Thyroid gland (tissue), 4 donors: ENCODE measurements around the gene PIK3CD. TPM values are rescaled to one million over a fixed set of nuclear protein-coding genes. Genes with fewer than 3 reads are reported as not detected.

Source experiments
- DNase-seq, 2 donors: peaks; one replicate each; pipeline ENCODE4 v3.0.0-alpha.2; 2019
- H3K27ac ChIP-seq, 3 donors: fragments of 200-600 bp; sonication (generic); 1 replicate in 2 of 3; 2 replicates in 1 of 3; pipeline ENCODE4 v1.5.1; 2016 to 2019; ENCODE audit warnings: mild to moderate bottlenecking in 1 of 3, moderate library complexity in 1 of 3
- H3K27me3 ChIP-seq: fragments of 200-600 bp; sonication (generic); one replicate; pipeline ENCODE4 v1.5.1; 2019
- H3K36me3 ChIP-seq, 2 donors: fragments of 200-600 bp; sonication (generic); one replicate each; pipeline ENCODE4 v1.5.1; 2016 to 2019
- H3K4me1 ChIP-seq, 2 donors: fragments of 200-600 bp; sonication (generic); one replicate each; pipeline ENCODE4 v1.5.1; 2017 to 2019
- H3K4me3 ChIP-seq, 3 donors: fragments of 200-600 bp; sonication (generic); replicated peaks in 1 of 3; 1 replicate in 2 of 3; 2 replicates in 1 of 3; pipeline ENCODE4 v1.5.1; 2016; ENCODE audit warnings: mild to moderate bottlenecking in 1 of 3
- H3K9me3 ChIP-seq: fragments of 200-600 bp; sonication (generic); one replicate; pipeline ENCODE4 v1.5.1; 2017
- POLR2A ChIP-seq, 2 donors: fragments of 450-650 bp; IDR thresholded peaks; one replicate each; pipeline ENCODE4 v1.6.1; 2017; ENCODE audit warnings: antibody characterized with exemption in 2 of 2, mild to moderate bottlenecking in 2 of 2, moderate library complexity in 1 of 2
- WGBS, 2 donors: methylation state at CpG; one replicate each; pipeline ENCODE4 v1.1.5; 2017; 5-methylcytosine and 5-hydroxymethylcytosine counted together
- intact Hi-C: fragments of 100-400 bp; cut with DNase I; formaldehyde crosslinking; loops from one replicate; pipeline ENCODE4 v1.15.1; 2023
- total RNA-seq, 4 donors: library from RNA; depleted of rRNA; stranded (reverse); fragments of >200 nt; gene quantifications; one replicate each; pipeline ENCODE4 v1.2.3, GENCODE V29; 2016
- TF ChIP-seq, protein P1 (sequence below), 6 experiments: fragments of 200-600 bp in 3 of 6; fragments of 450-650 bp in 3 of 6; sonication (generic) in 3 of 6; IDR thresholded peaks; one replicate each; pipeline ENCODE4 v1.5.1; 2016 to 2019; ENCODE audit warnings: antibody characterized with exemption in 6 of 6, mild to moderate bottlenecking in 2 of 6, inconsistent platforms in 1 of 6, moderate library complexity in 1 of 6

The PIK3CD gene
- total RNA-seq, 4 donors from 2014 or later = 5.9 to 9.5 (median 7.7) TPM

DNA sequence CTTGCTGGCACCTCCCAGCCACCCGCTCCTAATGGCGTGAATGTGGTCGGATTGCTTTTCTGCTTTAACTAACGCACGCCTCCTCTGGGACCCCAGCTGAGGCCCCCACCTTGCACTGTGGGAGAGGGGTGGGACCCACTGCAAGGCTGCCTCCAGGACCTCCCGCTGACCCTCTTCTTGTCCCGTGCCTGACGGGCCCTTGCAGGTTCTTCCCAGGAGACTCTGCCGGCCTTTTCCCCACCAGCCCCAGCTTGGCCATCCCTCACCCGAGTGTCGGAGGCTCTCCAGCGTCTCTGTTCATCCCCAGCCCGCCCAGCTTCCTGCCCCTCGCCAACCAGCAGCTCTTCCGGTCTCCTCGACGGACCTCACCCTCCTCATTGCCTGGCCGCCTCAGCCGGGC is 44.2 kb upstream of the PIK3CD start:
- 90 to 92% methylated on average over 19 of the region's 19 CpGs for WGBS, 2 donors
- no peak overlapping the region for H3K27ac ChIP-seq
- TF ChIP-seq, protein P1, sequence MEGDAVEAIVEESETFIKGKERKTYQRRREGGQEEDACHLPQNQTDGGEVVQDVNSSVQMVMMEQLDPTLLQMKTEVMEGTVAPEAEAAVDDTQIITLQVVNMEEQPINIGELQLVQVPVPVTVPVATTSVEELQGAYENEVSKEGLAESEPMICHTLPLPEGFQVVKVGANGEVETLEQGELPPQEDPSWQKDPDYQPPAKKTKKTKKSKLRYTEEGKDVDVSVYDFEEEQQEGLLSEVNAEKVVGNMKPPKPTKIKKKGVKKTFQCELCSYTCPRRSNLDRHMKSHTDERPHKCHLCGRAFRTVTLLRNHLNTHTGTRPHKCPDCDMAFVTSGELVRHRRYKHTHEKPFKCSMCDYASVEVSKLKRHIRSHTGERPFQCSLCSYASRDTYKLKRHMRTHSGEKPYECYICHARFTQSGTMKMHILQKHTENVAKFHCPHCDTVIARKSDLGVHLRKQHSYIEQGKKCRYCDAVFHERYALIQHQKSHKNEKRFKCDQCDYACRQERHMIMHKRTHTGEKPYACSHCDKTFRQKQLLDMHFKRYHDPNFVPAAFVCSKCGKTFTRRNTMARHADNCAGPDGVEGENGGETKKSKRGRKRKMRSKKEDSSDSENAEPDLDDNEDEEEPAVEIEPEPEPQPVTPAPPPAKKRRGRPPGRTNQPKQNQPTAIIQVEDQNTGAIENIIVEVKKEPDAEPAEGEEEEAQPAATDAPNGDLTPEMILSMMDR (IDR thresholded peaks at IDR 0.05) = no peak
- H3K4me3 ChIP-seq = no peak overlapping the region
- no peak for DNase-seq
- H3K36me3 ChIP-seq = peaks cover 8 to 9% of the 10 kb centered on the region in 2 donors
- H3K27me3 ChIP-seq = no peaks in the 10 kb centered on the region
- intact Hi-C loops = no loop called here
- no peaks in the 10 kb centered on the region for H3K4me1 ChIP-seq
- H3K9me3 ChIP-seq = no peaks in the 10 kb centered on the region

DNA sequence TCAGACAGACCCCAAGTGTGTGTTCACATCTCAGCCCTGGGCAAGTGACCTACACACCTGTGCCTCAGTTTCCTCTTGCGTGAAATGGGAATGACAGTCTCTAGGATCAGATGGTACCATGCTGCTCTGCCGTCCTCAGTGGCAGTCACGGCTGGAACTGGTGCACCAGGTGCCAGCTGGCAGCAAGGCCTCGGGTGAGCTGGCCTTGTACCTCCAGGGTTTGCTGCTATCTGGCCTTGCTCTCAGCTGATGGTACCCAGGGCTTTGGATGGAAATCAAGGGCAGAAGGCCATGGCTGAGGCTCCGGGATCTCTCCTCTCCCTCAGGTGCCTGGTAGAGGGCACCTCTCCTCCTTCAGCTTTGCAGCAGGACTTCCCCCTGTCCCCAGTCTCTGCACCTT is 41.5 kb upstream of the PIK3CD start:
- TF ChIP-seq, protein P1 (IDR thresholded peaks at IDR 0.05) = no peak
- no peak for TF ChIP-seq POLR2A (IDR thresholded peaks at IDR 0.05)
- Histone ChIP-seq H3K9me3 (no peaks in the 10 kb centered on the region), H3K4me3 (no peak overlapping the region), H3K4me1 (no peaks in the 10 kb centered on the region), H3K27ac (no peak overlapping the region), H3K27me3 (no peaks in the 10 kb centered on the region), H3K36me3 (peaks cover 6 to 8% of the 10 kb centered on the region in 2 donors)
- WGBS, 2 donors = 93 to 94% methylated on average over 5 of the region's 5 CpGs
- no peak for DNase-seq
- intact Hi-C loops = no loop called here

DNA sequence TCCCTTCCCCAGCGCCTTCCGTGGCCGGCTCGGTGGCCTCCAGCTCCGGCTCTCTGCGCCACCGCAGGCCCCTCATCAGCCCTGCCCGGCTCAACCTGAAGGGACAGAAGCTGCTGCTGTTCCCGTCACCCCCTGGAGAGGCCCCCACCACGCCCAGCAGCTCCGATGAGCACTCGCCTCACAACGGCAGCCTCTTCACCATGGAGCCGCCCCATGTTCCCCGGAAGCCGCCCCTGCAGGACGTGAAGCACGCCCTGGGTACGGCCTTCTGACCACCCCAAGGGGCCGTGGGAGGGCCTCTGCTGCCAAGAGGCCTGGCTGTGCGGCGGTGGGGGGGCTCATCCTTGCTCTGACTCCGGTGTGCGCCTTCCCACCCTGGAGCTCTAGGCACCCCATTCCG is 41.0 kb upstream of the PIK3CD start:
- H3K36me3 ChIP-seq = peaks cover 6 to 8% of the 10 kb centered on the region in 2 donors

DNA sequence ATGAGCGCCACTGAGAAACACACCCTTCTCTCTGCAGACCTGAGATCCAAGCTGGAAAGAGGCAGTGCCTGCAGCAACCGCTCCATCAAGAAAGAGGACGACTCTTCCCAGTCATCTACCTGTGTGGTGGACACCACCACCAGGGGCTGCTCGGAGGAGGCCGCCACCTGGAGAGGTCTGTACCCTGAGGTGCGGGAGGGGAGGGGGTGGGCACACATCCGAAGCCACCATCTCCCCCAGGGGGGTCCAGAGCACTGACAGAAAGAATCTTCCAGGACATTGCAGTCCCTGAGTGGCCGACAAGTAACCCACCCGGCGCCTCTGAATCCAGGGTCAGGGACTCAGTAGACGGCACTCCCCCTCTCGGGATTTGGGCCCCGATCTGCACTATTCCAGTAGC is 39.8 kb upstream of the PIK3CD start:
- Histone ChIP-seq H3K27ac (no peak overlapping the region), H3K36me3 (peaks cover 6 to 8% of the 10 kb centered on the region in 2 donors), H3K27me3 (no peaks in the 10 kb centered on the region), H3K4me1 (no peaks in the 10 kb centered on the region), H3K9me3 (no peaks in the 10 kb centered on the region), H3K4me3 (no peak overlapping the region)
- TF ChIP-seq POLR2A (IDR thresholded peaks at IDR 0.05) = no peak
- TF ChIP-seq, protein P1 (IDR thresholded peaks at IDR 0.05) = no peak
- no peak for DNase-seq
- 88 to 90% methylated on average over 7 to 9 of the region's 13 CpGs for WGBS, 2 donors
- intact Hi-C loops = no loop called here

More for the DNA sequence above, 41.0 kb upstream of the PIK3CD start:
- intact Hi-C loops = no loop called here
- no peak for DNase-seq
- Histone ChIP-seq H3K4me1 (no peaks in the 10 kb centered on the region), H3K4me3 (no peak overlapping the region), H3K27me3 (no peaks in the 10 kb centered on the region), H3K27ac (no peak overlapping the region), H3K9me3 (no peaks in the 10 kb centered on the region)
- WGBS, 2 donors = 94 to 95% methylated on average over 20 to 23 of the region's 25 CpGs
- no peak for TF ChIP-seq POLR2A (IDR thresholded peaks at IDR 0.05)
- TF ChIP-seq, protein P1 (IDR thresholded peaks at IDR 0.05) = no peak

DNA sequence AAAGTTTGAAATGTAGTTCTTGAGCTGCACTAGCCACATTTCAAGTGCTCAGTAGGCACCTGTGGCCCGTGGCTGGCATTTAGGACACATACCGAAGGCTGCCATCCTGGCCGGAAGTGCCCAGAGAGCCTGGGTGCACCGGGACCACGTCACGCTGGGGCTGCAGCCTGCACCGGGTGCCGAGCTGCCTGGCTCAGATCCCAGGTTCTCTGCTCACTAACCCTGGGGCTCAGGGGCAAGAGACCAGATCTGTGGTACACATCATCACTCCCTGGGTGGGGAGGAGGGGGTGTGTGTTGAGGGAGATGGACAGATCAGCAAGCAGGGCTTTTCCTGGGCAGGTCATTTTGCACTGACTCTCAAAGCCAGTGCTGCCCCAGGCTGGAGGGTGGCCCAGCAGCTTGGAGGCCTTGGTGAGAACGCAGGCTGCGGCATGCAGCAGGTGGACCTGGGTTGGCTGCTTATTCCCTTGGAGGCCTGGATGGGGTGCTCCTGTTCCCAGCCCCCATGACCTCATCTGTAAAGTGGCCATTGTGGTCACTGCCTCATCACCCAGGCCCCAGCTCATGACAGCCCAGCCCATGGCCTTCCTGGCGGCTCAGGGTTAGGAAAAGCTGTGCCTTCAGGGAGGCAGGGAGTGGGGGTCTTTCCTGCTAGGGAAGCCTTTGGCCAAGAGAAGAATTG is 39.2 kb upstream of the PIK3CD start:
- peaks cover 6 to 8% of the 10 kb centered on the region in 2 donors for H3K36me3 ChIP-seq
- no peak for DNase-seq
- H3K9me3 ChIP-seq = no peaks in the 10 kb centered on the region
- intact Hi-C loops = no loop called here
- no peak overlapping the region for H3K27ac ChIP-seq
- no peaks in the 10 kb centered on the region for H3K27me3 ChIP-seq
- WGBS, 2 donors = 89 to 99% methylated on average over 5 to 8 of the region's 11 CpGs
- no peak for TF ChIP-seq POLR2A (IDR thresholded peaks at IDR 0.05)
- TF ChIP-seq, protein P1 (IDR thresholded peaks at IDR 0.05) = no peak
- H3K4me1 ChIP-seq = no peaks in the 10 kb centered on the region
- H3K4me3 ChIP-seq = no peak overlapping the region
